Right atrium auricular region (tissue), 2 donors: ENCODE results near the gene WDHD1. TPM values are rescaled to one million over a fixed set of nuclear protein-coding genes. Genes with fewer than 3 reads are reported as not detected.

Source experiments
- DNase-seq: peaks from one replicate; pipeline ENCODE4 v3.0.0-alpha.2; 2019; ENCODE audit warnings: low spot score
- H3K27ac ChIP-seq, 2 donors: fragments of 200-600 bp; sonication (generic); 1 replicate in 1 of 2; 2 replicates in 1 of 2; pipeline ENCODE4 v1.5.1; 2016 to 2019
- H3K27me3 ChIP-seq, 2 donors: fragments of 200-600 bp; sonication (generic); one replicate each; pipeline versions ENCODE4 v1.5.1 to v1.6.0; 2017 to 2019
- H3K36me3 ChIP-seq: fragments of 200-600 bp; sonication (generic); one replicate; pipeline ENCODE4 v1.5.1; 2016
- H3K4me1 ChIP-seq, 2 donors: fragments of 200-600 bp; sonication (generic); one replicate each; pipeline versions ENCODE4 v1.5.1 to v1.6.0; 2017 to 2019
- H3K4me3 ChIP-seq, 2 donors: fragments of 200-600 bp; sonication (generic); 1 replicate in 1 of 2; 2 replicates in 1 of 2; pipeline ENCODE4 v1.5.1; 2017 to 2019; ENCODE audit warnings: mild to moderate bottlenecking in 1 of 2, moderate library complexity in 1 of 2
- H3K9me3 ChIP-seq, 2 donors: fragments of 200-600 bp; sonication (generic); one replicate each; pipeline ENCODE4 v1.5.1; 2019
- total RNA-seq, 2 donors: library from RNA; depleted of rRNA; stranded (reverse); fragments of >200 nt; gene quantifications; one replicate each; pipeline ENCODE4 v1.1.0, GENCODE V29; 2016
- TF ChIP-seq, protein P1 (sequence below), 2 donors: fragments of 200-600 bp; sonication (generic); IDR thresholded peaks; one replicate each; pipeline ENCODE4 v1.5.1; 2019; ENCODE audit warnings: antibody characterized with exemption in 2 of 2

WDHD1 gene
- total RNA-seq, 2 donors from 2014 or later: 0.59 to 0.94 TPM

DNA sequence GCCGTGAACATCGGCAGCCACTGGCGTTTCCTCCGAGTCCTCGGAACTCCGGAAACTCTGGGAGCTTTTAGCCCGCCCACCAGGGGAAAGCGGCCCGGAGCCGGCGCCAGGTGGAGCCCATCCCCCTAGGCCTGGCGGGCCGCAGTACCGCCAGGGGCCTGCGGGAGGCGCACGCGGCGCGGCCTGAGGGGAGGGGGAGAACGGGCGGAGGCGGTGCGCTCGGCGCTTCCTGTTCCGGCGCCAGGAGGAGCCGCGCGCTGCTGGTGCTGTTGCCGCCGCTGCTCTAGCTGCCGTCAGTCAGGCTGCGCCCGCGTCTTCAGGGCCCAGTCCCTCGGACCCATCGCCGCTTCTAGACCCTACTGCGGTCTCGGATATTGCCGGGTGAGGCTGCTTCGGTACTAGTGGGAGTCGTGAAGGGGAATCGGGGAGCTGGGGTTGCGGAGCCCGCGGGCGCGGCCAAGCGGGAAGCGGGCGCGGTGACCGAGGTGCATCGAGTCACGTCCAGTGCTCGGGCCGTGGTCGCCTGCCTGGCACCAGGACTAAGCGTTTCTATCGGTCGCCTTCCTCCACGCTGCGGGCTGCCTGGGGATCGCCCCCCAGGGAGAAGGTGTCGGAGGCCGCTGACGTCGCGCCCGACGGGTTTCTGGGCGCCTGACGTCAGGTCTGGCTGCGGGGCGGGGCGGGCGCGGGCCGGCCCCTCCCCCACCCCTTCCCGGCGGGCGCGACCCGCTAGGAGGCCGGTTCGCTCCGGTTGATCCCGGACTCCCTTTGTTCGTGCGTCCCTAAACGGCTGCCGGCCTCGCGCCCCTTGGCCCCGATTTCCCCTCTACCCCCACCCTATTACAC is 24.7 kb upstream of the WDHD1 start, which contains the start of gene MAPK1IP1L:
Gene MAPK1IP1L (plus strand): TSS at position 225 of the 846 bp plus-strand sequence. CDS start 10,037 bp downstream, outside the sequence.
- Histone ChIP-seq H3K27me3 (no peaks in the 10 kb centered on the region), H3K36me3 (no peaks in the 10 kb centered on the region), H3K27ac (peak within 1 kb of the TSS; percentile 99 to 100), H3K9me3 (no peaks in the 10 kb centered on the region), H3K4me3 (peak within 1 kb of the TSS; percentile 97 to 99), H3K4me1 (peaks cover 0 to 40% of the 10 kb centered on the region in 2 donors)
- TF ChIP-seq, protein P1, sequence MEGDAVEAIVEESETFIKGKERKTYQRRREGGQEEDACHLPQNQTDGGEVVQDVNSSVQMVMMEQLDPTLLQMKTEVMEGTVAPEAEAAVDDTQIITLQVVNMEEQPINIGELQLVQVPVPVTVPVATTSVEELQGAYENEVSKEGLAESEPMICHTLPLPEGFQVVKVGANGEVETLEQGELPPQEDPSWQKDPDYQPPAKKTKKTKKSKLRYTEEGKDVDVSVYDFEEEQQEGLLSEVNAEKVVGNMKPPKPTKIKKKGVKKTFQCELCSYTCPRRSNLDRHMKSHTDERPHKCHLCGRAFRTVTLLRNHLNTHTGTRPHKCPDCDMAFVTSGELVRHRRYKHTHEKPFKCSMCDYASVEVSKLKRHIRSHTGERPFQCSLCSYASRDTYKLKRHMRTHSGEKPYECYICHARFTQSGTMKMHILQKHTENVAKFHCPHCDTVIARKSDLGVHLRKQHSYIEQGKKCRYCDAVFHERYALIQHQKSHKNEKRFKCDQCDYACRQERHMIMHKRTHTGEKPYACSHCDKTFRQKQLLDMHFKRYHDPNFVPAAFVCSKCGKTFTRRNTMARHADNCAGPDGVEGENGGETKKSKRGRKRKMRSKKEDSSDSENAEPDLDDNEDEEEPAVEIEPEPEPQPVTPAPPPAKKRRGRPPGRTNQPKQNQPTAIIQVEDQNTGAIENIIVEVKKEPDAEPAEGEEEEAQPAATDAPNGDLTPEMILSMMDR (IDR thresholded peaks at IDR 0.05): peak; percentile 100
- peak; percentile 93 for DNase-seq

DNA sequence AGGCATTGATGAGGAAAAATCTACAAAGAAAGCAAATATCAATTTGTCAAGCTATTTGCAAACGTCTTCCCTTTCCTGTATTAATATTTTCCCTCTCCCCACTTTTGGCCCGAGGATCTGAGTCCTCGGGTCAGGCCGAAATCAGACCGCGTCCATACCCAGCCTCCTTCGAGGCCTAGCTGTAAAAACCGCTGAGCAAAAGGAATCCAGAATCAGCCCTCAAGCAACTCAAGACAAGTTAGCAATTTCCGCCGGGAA is 24.2 kb upstream of the WDHD1 start:
- no peaks in the 10 kb centered on the region for H3K9me3 ChIP-seq
- peak overlapping the region; percentile 99 to 100 for H3K27ac ChIP-seq
- no peak for DNase-seq
- no peaks in the 10 kb centered on the region for H3K36me3 ChIP-seq
- H3K4me3 ChIP-seq: peak overlapping the region; percentile 97 to 99
- H3K4me1 ChIP-seq: peaks cover 0 to 40% of the 10 kb centered on the region in 2 donors
- TF ChIP-seq, protein P1 (IDR thresholded peaks at IDR 0.05): no peak
- H3K27me3 ChIP-seq: no peaks in the 10 kb centered on the region

DNA sequence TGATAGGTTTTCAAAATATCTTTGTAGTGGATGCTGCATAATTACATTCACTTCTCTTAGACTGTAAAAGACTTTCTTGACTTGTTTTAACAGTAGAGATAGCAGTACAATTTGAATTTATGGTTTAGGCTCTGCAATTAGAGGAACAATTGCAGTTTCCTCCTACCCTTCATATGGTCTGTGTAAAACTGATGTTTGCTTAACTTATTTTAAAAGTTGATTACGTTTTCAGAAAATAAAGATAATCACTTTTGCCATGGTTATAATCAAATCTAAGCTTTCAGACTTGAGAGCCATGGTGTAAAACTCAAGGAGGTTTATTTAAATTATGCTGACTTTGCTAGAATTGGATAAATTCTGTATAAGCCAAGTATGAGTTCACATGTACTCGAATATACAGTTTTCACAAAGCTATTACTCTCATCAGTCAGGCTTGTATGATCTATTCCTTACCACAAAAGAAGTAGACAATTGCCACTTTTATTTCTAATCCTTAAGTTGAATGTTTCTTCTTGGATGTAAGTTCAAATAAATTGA is 22.1 kb upstream of the WDHD1 start:
- DNase-seq: no peak
- TF ChIP-seq, protein P1 (IDR thresholded peaks at IDR 0.05): no peak
- H3K9me3 ChIP-seq: no peaks in the 10 kb centered on the region
- peaks cover 0 to 24% of the 10 kb centered on the region in 2 donors for H3K4me1 ChIP-seq
- no peaks in the 10 kb centered on the region for H3K27me3 ChIP-seq
- no peak overlapping the region for H3K4me3 ChIP-seq
- no peaks in the 10 kb centered on the region for H3K36me3 ChIP-seq
- H3K27ac ChIP-seq: no peak overlapping the region

DNA sequence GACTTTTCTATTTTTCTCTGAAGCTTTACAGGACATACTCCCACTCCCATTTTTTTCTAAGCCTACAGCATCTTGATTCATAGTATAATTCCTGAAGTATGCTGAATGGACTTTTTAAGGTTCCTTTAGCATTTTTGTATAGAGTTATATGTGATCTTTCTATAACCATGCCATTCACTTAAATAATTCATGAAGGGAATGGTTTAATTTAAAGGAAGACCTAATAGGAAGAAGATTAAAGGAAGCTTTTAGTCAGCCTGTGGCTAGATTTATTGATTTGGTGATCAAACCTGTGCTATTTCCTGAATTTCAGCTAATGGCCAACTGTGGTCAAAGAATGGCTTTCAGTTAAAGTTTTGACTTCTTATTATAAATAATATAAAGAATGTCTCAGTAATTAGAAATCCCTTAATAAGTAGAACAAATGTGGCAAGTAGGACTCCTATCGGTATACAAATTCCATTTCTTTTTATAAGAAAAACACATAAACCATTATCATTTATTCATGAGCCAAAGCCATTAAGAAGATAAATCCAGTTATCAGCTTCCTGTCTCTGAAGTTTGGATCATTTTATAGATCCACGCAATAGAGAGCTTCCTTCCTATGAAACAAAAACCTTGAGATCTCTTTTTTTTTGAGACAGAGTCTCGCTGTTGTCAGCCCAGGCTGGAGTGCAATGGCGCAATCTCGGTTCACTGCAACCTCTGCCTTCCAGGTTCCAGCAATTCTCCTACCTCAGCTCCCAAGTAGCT is 20.6 kb upstream of the WDHD1 start:
- Histone ChIP-seq H3K36me3 (peaks cover 8% of the 10 kb centered on the region), H3K9me3 (no peaks in the 10 kb centered on the region), H3K4me3 (no peak overlapping the region), H3K4me1 (peaks cover 0 to 10% of the 10 kb centered on the region in 2 donors), H3K27ac (no peak overlapping the region), H3K27me3 (no peaks in the 10 kb centered on the region)
- TF ChIP-seq, protein P1 (IDR thresholded peaks at IDR 0.05): no peak
- no peak for DNase-seq

DNA sequence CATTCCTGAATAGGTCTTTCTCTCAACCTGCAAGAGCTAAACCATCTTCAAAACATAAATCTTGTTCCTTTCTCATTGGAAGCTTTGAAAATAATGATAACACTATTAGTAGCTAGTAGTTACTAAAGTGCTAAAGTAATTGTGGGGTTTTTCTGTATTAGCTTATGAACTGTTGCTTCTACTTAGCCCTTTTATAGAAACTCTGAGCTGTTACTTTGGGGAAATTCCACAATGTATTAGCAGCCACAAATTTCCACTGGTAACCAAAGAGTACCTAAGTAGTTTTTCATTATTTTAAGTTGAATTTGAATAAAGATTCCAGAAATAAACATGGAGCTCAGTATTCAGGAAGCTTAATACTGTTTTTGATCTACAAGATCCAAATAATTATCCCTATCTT is 18.2 kb upstream of the WDHD1 start:
- H3K27ac ChIP-seq: no peak overlapping the region
- no peaks in the 10 kb centered on the region for H3K9me3 ChIP-seq

More for the DNA sequence above, 18.2 kb upstream of the WDHD1 start:
- TF ChIP-seq, protein P1 (IDR thresholded peaks at IDR 0.05): no peak
- no peak for DNase-seq
- H3K4me1 ChIP-seq: no peaks in the 10 kb centered on the region
- H3K4me3 ChIP-seq: no peak overlapping the region
- peaks cover 8% of the 10 kb centered on the region for H3K36me3 ChIP-seq
- no peaks in the 10 kb centered on the region for H3K27me3 ChIP-seq
